Measurements from ENCODE around the gene FAM120AOS. TPM values are rescaled to one million over a fixed set of nuclear protein-coding genes. Genes with fewer than 3 reads are reported as not detected.

The FAM120AOS gene
- 36.0 TPM for total RNA-seq (2021; ENCODE audit: unreplicated experiment)
- 25.9 TPM for polyA plus RNA-seq (2012; ENCODE audit: insufficient read length)
- Bru-seq, nascent RNA = percentile 68 among the genes with signal in this experiment
- BruChase-seq, experiment 1, labeled RNA remaining after a 2-hour chase = percentile 79 among the genes with signal in this experiment
- BruChase-seq, experiment 2, labeled RNA remaining after a 6-hour chase = percentile 88 among the genes with signal in this experiment
- long read RNA-seq, transcript FAM120AOS-208 (4 exons, 1,280 nt) = minor isoform, 5 of 98 reads
- long read RNA-seq, transcript FAM120AOS-206 (4 exons, 1,491 nt) = major isoform, 43 of 98 reads
- long read RNA-seq, transcript FAM120AOS-202 (3 exons, 1,800 nt) = minor isoform, 14 of 98 reads
- long read RNA-seq, partial matches to known transcripts = 4 of 98 reads
- long read RNA-seq, other reads (novel, unspliced or antisense) = 25 of 98 reads

GRCh38 chr9:93453047-93453914, at the start of gene FAM120AOS:
Gene FAM120AOS, minus strand, starts transcription at chr9:93453581. Its CDS starts 872 bp downstream, at chr9:93452709.
- ATAC-seq (peak; percentile 85), DNase-seq (ENCODE audit: low read depth, low spot score) (peak; percentile 57)
- POLR2A ChIA-PET = interaction anchor here (1.4 kb wide), 1 partner anchor 12 kb away, joined by 5 read pairs; no protein-coding TSS in a partner anchor
- no peaks in the 10 kb centered on the region for H3K9me3 ChIP-seq (ENCODE audit: control insufficient read depth, insufficient read depth, low read depth, low read length)
- in situ Hi-C loops (cut with HindIII; ENCODE audit: low pct_unique_long_range_greater_than_20kb, low sequenced_read_pairs) (no loop called here), intact Hi-C loops (cut with micrococcal nuclease; ENCODE audit: unreplicated experiment) (no loop called here)
- no TSS peak for BruUV-seq (replicated peaks)
- peaks cover 7% of the 10 kb centered on the region; the same call in 1 of the 2 replicates for H3K36me3 ChIP-seq (ENCODE audit: control insufficient read depth, insufficient read depth, low read length)
- peak within 1 kb of the TSS; percentile 80 to 83 for H3K4me3 ChIP-seq (ENCODE audit: low read depth in 2 of 2, low read length in 2 of 2)
- H3K27ac ChIP-seq (ENCODE audit: low read length) = peak within 1 kb of the TSS; percentile 85
- peaks cover 7% of the 10 kb centered on the region for H3K4me1 ChIP-seq (ENCODE audit: control insufficient read depth, insufficient read depth, low read length)
- H3K27me3 ChIP-seq (ENCODE audit: control insufficient read depth, insufficient read depth, low read length) = no peaks in the 10 kb centered on the region
- CTCF ChIA-PET = no interaction called here
- TF ChIP-seq POLR2AphosphoS5 (IDR thresholded peaks at IDR 0.05; ENCODE audit: low read depth, low read length) (no peak; the same call in 1 of the 2 replicates), SIN3A (IDR thresholded peaks at IDR 0.05; ENCODE audit: borderline replicate concordance, insufficient read depth, low read depth, low read length) (no peak), CTCF (IDR thresholded peaks at IDR 0.05) (no peak), TCF7L2 (IDR thresholded peaks at IDR 0.05; ENCODE audit: low read depth, low read length) (no peak)
- TF ChIP-seq, protein P1, sequence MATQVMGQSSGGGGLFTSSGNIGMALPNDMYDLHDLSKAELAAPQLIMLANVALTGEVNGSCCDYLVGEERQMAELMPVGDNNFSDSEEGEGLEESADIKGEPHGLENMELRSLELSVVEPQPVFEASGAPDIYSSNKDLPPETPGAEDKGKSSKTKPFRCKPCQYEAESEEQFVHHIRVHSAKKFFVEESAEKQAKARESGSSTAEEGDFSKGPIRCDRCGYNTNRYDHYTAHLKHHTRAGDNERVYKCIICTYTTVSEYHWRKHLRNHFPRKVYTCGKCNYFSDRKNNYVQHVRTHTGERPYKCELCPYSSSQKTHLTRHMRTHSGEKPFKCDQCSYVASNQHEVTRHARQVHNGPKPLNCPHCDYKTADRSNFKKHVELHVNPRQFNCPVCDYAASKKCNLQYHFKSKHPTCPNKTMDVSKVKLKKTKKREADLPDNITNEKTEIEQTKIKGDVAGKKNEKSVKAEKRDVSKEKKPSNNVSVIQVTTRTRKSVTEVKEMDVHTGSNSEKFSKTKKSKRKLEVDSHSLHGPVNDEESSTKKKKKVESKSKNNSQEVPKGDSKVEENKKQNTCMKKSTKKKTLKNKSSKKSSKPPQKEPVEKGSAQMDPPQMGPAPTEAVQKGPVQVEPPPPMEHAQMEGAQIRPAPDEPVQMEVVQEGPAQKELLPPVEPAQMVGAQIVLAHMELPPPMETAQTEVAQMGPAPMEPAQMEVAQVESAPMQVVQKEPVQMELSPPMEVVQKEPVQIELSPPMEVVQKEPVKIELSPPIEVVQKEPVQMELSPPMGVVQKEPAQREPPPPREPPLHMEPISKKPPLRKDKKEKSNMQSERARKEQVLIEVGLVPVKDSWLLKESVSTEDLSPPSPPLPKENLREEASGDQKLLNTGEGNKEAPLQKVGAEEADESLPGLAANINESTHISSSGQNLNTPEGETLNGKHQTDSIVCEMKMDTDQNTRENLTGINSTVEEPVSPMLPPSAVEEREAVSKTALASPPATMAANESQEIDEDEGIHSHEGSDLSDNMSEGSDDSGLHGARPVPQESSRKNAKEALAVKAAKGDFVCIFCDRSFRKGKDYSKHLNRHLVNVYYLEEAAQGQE (IDR thresholded peaks at IDR 0.05; ENCODE audit: insufficient read depth in 1 of 2, low read depth in 2 of 2, low read length in 1 of 2) = no peak

DNA sequence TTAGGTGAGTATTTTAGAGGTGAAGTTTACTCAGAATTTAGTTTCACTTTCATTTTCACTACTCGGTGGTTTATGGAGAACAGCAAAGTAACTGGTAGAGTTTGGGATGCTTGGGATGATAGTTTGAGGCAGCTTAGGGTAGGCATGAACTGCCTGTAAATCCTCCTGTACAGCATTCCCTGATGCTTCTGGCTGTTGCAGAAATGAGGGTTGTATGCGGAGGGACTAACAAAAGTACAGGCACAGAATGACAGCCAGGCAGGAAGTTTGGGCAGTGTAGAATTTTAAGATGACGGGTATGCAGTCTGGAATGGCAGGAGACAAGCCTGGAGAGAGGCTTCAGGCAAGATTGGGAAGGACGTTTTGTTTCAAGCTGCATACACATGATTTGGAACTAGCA, 48.0 kb upstream of the FAM120AOS start:
- no peak for ATAC-seq
- no peak for DNase-seq (ENCODE audit: low read depth, low spot score)
- CTCF ChIA-PET = no interaction called here
- intact Hi-C loops (cut with micrococcal nuclease; ENCODE audit: unreplicated experiment) (no loop called here), in situ Hi-C loops (cut with HindIII; ENCODE audit: low pct_unique_long_range_greater_than_20kb, low sequenced_read_pairs) (no loop called here)
- Histone ChIP-seq H3K27ac (ENCODE audit: low read length) (no peak overlapping the region), H3K4me1 (ENCODE audit: control insufficient read depth, insufficient read depth, low read length) (no peaks in the 10 kb centered on the region), H3K9me3 (ENCODE audit: control insufficient read depth, insufficient read depth, low read depth, low read length) (no peaks in the 10 kb centered on the region), H3K27me3 (ENCODE audit: control insufficient read depth, insufficient read depth, low read length) (no peaks in the 10 kb centered on the region), H3K36me3 (ENCODE audit: control insufficient read depth, insufficient read depth, low read length) (peaks cover 4% of the 10 kb centered on the region), H3K4me3 (ENCODE audit: low read depth in 2 of 2, low read length in 2 of 2) (peak overlapping the region in 1 of 2 experiments; percentile 24; a peak in 2 of 4 replicates)
- POLR2A ChIA-PET = no interaction called here
- no TSS peak for BruUV-seq (replicated peaks)
- TF ChIP-seq TCF7L2 (IDR thresholded peaks at IDR 0.05; ENCODE audit: low read depth, low read length) (no peak), SIN3A (IDR thresholded peaks at IDR 0.05; ENCODE audit: borderline replicate concordance, insufficient read depth, low read depth, low read length) (no peak), CTCF (IDR thresholded peaks at IDR 0.05) (no peak), POLR2AphosphoS5 (IDR thresholded peaks at IDR 0.05; ENCODE audit: low read depth, low read length) (no peak)
- TF ChIP-seq, protein P1 (IDR thresholded peaks at IDR 0.05; ENCODE audit: insufficient read depth in 1 of 2, low read depth in 2 of 2, low read length in 1 of 2) = no peak
